SW480 (cell line): ENCODE measurements around the gene FAN1.
A peak's percentile ranks its signal among the peaks of the same experiment; 100 is the strongest.

ENCODE experiments used
- DNase-seq: peaks from one replicate; pipeline ENCODE4 v3.0.0-alpha.2; 2016; ENCODE audit warnings: low spot score

FAN1 gene

GRCh38 chr15:30956216-30957124, 52.8 kb downstream of the FAN1 start:
- no peak for DNase-seq

DNA sequence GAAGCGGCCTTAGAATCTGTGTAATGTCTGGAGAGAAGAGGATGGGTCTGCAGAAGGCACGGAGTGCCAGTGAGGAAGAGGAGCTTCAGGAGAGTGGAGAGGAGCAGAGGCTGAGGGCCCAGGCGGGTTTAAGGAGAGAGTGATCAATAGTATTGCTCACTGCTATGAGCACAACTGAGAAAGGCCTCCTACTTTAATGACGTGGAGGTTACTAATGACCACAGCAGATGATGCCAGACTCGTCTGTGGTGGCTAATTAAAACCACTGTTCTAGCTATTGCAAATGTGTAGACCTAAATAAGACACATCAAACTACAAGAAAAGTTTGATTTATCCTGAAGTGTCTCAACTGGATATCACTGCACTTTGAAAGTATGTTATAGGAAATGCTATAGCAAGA, 54.5 kb downstream of the FAN1 start:
- no peak for DNase-seq

DNA sequence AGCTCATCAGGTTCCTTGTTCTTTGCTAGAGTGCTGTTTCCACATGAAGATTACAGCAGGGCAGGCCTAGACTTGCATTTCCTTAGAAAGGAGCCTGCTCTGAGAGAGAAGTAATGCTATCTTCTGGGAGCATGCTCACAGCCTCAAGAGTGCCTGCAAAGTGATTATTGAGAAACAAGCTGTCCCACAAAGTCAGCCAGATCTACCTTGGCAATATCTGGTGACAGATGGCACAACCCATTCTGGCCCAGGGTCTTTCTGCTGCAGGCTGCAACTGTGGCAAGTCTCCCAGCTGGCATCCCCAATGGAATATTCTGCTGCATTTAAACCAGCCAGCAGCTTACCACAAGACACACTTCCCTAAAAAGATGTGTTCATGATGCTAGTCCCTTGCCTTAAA, 58.4 kb downstream of the FAN1 start:
- no peak for DNase-seq

DNA sequence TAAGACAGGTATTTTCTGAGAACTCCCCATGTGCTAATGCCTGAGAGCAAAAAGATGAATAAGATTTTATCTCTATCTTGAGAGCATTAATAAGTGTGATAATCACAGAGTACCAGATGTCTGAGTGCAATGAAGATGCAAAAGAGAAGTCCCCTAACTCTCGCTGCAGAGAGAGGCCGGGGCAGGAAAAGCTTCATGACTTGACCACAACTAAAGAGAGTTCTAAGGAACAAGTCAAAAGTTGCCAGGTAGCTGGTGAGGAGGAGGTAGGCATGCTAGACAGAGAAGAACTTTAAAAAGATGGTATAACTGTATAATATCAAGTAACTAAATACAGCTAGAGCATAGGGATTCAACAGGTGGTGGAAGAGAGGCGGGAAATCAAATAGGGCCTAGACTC, 58.9 kb downstream of the FAN1 start:
- no peak for DNase-seq

DNA sequence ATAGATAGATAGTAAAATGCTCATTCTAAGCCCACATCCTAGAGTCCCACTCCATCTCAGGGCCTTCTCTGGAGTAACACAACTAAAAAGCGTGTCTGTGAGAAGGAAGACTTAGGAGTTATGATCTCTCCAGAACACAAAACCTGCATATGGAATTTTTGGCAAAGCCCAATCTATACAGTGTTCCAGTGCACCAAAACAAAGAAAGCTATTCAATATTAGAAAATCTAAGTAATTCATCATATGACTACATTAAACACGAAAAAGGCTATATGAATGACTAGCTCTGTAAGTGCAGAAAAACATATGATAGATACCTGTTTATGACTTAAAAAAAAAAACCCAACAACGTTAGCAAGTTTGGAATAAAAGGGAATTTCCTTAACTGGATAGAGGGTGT, 60.0 kb downstream of the FAN1 start:
- no peak for DNase-seq

- DNase-seq, result no peak
Measured at GRCh38 chr15:30969724-30970123, 66.0 kb downstream of the FAN1 start.

GRCh38 chr15:30973379-30973778, 69.7 kb downstream of the FAN1 start:
- DNase-seq, result no peak

DNA sequence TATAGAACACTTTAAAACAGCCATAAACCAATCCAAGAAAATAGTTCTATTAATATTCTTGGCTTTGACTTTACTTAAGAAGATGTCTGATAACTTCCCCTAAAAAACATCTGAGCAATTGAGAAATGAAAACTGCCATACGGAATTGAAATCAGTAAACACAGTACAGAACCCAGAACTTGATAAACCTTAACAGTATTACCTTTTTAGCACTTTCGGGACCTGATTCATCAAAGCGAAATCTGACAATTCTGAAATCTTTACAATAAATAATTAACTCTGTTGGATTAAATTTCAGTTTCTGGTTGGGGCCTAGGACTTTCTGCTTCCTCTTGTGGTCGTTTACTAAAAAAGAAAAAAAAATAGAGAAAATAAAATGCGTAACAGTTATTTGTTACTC, 70.4 kb downstream of the FAN1 start:
- DNase-seq, result no peak

GRCh38 chr15:30978328-30978727, 74.6 kb downstream of the FAN1 start:
- no peak for DNase-seq

DNA sequence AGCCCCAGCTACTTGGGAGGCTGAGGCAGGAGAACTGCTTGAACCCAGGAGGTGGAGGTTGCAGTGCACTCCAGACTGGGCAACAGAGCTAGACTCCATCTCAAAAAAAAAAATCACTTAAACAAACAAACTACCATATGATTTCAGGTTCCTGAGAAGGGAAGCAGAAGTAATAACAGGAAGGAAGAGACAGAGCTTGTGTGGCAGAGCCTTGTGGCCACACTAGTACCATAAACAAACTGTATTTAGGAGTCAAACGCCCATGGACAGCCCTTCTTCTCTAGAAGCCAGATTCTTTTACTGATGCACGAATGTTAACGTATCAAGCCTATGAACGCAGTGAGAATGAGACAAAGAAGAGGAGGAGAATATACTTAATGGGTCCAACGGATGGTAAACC, 75.7 kb downstream of the FAN1 start:
- no peak for DNase-seq

DNA sequence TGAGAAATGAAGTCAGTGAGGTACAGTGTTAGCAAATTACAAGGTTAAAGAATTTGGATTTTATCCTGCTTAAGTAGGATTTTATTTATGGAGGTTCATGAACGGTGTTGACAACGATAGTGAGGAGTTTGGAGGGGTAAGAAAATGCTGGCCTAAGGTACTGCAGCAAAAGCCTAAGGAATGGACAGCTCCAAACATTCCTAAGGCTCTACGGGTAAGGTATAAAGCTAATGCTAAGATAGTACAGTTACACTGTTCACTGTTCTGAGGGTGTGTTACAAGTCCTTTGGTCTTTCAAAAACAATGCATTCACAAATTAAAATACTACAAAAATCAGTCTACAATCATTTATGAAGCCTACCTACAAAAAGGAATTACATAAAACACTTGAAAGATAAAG, 80.4 kb downstream of the FAN1 start:
- DNase-seq, result no peak

DNA sequence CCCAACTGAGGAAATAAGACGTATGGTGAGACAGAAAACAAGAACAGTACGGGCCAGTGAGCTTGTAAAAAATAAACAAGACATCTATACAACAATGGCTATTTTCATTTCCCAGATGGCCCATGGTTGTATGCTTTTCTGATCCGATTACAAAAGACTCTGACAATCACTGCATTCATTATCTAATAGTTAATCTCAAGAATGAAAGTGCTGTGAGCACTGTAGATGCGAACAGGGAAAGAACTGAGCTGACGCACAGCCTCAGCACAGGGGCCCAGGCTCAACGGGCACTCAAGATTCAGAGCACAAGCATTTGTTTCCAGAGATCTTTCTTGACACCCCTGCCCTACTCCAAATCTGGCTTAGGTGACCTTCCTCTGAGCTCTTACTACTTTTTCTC, 80.8 kb downstream of the FAN1 start:
- DNase-seq, result no peak

- no peak for DNase-seq
Measured at GRCh38 chr15:30985081-30985531, 81.4 kb downstream of the FAN1 start.

DNA sequence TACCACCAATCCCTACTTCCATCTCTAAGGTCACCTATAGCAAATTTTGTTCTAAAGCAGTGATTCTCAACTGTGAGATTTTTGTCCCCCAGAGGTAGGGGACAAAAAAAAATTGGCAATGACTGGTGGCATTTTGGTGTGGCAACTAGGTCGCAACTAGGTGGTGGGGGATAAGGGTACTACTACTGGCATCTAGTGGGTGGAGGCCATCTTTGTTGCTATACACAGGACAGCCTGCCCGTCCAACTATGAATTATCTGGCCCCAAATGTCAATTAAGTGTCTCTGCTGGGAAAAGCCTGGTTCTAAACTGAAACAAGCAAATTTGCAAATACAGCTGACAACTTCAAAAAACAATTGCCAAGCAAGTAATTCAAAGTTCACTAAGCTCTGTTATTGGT, 86.3 kb downstream of the FAN1 start:
- peak; percentile 42 for DNase-seq

DNA sequence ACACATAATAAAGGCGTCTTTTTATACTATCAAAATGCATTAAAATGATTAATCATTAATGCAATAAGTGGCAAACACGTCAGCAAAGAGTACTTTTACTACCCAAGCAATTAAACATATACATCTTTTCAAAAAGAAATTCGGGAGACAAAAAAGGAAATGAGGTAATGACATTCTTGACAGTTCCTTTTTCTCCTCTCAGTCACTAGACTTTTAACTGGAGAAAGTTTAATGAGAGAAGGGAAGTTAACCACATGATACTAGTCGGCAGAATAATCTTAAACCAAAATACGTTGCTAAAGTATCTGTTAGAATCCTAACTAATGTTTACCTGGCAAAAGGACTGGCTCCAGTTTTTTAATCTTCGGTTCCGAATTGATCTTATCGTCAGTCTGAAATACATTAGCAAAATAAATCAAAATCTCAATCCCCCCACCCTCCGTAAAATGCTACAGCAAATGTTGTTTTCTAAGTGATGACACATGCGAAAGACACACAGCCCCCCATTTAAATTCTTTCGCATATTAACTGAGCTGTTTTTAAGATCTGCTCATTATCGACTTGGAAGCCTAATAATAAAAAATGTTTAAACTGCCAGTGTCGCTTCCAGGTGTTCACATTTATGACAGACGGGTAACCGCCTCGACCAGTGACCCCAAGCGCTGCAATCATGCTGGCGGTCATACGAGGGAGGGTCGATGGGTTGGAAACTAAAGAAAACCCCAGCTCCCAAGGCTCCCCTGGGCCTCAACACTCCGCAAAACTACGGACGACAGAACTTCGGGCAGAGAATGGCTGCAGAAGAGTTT, 86.9 kb downstream of the FAN1 start:
- peak; percentile 9 for DNase-seq

- peak; percentile 78 for DNase-seq
Measured at GRCh38 chr15:30991255-30992235, 87.8 kb downstream of the FAN1 start, which contains the start of gene MTMR10. Gene MTMR10, minus strand, starts transcription at chr15:30991628. Its CDS starts 122 bp downstream, at chr15:30991506.

DNA sequence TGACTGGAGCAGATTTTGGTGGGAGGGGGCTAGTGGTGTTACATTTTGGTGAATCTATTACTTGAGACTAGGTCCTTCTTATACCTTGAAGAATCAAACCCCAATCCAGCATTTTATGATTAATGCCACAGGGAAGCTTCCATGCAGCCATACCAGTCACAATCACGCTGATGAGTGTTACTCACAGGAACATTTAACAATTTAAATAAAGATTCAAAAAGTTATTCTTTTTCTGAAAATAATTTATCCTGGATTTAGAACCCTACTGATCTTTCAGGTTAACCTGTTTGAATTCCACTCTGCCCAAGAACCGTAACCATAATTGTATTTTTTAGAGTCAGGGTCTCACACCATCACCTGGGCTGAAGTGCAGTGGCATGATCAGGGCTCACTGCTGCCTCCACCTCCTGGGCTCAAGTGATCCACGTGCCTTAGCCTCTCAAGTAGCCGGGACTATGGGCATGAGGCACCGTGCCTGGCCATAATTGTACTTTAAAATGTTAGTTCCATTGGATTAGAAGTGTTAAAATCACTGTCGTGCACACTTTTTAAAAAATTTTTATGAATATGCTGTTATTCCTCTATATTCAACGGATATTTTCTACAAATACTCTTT, 88.6 kb downstream of the FAN1 start:
- DNase-seq, result peak; percentile 32
